DMS 273 (cell line): ENCODE data around the gene XRCC6.
A peak's percentile ranks its signal among the peaks of the same experiment; 100 is the strongest.
"Not testable (repeated sequence)": the region's sequence is repeated elsewhere in the genome, so short reads cannot be mapped to it uniquely, and the experiment has no call there.

ENCODE experiments used
- DNase-seq: peaks from one replicate; lab custom pipeline; 2025; ENCODE audit not compliant: unreplicated experiment; lab: John Stamatoyannopoulos, UW

XRCC6 gene

GRCh38 chr22:41621099-41621910 lies at the start of gene XRCC6:
Gene XRCC6, plus strand, starts transcription at chr22:41621295. Its CDS starts 710 bp downstream, at chr22:41622005.
- peak; percentile 98 for DNase-seq

DNA sequence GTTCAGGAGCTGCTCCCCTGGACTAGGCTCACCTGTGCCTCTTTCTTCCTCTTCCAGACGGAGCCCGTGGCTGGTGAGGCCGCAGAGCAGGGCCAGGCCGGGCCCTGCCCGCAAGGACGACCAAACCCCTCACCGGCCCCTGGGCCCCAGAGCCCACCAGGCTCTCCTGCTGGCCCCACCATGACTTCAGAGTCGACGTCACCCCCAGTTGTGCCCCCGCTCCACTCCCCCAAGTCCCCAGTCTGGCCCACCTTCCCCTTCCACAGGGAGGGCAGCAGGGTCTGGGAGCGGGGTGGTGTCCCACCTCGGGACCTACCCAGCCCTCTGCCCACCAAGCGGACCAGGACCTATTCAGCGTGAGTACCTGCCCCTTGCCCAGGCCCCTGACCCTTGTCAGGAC lies 49.3 kb upstream of the XRCC6 start:
- DNase-seq, result no peak

- not testable (repeated sequence) for DNase-seq
These were observed 48.8 kb upstream of the XRCC6 start for GRCh38 chr22:41572305-41572704.

DNA sequence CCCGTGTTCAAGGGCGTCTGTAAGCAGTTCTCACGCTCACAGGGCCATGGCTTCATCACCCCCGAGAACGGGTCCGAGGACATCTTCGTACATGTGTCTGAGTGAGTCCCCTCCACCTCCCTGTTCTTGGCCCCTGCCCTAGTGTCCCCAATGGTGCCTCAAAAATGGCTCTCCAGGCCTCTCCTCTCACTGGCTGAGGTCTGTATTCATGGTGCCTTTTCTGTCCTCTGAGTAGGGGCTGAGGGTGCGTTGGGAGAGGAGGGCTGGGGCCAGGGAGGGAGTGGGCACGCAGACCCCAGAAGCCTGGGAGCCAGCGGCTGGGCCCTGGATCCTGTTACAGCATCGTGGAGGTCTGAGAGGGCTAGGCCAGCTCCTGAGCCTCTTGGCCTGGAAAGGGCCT lies 47.4 kb upstream of the XRCC6 start:
- DNase-seq, result no peak

GRCh38 chr22:41574847-41575381 lies 46.2 kb upstream of the XRCC6 start:
- DNase-seq, result peak; percentile 12

DNA sequence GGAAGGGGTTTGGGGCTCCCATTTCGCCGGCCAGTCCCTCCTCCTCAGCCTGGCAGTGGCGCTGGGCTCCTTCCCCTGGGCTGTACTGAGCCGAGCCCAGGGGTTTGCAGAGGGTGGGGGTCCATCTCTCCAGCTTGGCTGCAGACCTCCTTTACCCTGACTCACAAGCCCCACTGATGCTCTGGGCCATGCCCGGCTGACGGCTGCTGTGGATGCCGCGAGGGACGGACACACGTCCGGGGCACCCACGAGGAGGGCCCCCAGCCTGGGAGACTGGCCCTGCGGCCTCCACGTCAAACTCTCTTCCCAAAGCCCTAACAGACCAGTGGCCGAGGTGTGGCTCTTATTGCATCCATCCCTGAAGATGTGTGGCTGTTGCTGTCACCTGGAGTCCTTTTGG lies 45.6 kb upstream of the XRCC6 start:
- DNase-seq, result no peak

GRCh38 chr22:41576877-41577276 lies 44.2 kb upstream of the XRCC6 start:
- peak; percentile 69 for DNase-seq

DNA sequence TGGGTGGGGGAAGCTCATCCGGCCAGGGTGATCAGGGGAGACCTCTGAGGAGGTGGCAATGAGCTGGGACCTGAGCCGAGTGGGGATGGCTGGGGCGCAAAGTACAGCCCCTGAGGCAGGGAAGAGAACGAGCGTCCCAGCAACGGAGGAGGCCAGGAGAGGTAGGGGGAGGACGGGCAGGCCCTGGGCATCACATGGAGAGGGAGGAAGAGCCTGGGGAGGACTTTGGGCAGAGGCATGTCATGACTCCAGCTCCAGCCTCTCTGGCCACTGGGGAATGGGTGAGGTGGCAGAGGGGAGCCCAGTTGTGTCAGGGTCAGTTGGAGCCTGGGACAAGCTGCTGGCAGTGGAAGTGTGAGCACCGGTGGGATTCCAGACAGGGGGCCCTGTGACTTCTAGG lies 43.0 kb upstream of the XRCC6 start:
- no peak for DNase-seq

DNA sequence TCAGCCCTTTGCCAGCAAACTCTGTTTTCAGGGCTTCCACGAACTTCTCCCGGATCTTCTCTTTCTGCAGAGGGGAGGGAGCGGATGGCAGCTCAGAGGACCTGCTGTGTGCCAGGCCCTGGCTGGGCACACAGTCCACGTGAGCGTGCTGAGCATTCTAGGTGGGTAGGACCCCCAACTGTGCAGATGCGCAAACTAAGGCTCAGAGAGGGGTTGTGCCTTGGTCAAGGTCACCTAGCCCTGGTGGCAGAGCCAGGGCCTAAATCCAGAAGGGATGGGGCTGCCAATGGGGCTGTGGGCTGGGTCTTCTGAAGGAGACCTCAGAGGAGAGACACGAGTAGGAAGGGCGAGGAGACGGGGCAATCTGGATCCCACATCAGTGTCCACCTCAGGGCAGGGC lies 42.3 kb upstream of the XRCC6 start:
- DNase-seq, result no peak

DNA sequence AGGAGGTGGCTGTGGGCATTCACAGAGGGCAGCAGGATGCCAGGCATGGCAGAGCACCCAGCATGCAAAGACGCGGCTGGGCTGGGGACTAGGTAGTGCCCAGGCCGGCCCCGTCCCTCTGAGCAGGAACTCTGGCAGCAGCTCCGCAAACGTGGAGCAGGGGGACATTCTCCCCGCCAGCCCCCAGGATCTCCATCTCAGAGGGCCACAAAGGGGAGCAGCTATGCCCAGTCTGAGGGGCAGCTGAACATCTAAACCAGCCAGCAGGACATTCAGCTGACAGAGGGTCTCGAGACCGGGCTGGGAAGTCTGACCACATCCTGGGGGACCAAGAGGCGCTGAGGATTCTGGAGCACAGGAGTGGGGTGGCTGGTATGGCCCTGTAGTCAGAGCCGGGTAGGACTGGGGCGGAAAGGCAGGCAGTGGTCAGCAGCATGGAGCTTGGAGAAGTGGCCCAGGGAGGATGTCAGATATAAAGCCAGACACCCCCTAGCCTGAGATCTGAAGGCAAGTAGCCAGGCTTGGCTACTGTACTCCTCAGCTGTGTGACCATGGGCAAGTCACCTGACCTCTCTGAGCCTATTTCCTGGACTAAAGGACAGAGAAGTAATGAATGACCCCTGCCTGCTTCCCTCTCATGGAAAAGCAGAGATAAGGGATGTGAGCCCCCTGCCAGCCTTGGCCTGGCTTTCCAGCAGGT lies 41.6 kb upstream of the XRCC6 start:
- DNase-seq, result no peak

DNA sequence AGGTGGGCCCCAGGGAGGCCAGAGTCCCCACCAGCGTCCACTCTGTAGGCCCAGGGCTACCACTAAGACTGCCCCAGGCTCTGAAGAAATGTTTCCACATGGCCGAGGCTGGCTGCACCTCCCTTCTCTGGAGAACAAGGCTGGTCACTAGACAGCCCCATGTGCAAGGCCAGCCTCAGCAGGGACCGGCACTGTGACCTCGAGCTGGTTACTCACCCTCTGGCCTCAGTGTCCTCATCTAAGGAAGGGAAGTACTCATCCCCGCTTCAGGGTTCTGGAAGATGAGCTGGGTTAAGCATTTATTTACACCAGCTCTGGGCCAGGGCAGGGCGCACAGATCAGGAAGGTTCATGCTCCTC lies 41.1 kb upstream of the XRCC6 start:
- no peak for DNase-seq

DNA sequence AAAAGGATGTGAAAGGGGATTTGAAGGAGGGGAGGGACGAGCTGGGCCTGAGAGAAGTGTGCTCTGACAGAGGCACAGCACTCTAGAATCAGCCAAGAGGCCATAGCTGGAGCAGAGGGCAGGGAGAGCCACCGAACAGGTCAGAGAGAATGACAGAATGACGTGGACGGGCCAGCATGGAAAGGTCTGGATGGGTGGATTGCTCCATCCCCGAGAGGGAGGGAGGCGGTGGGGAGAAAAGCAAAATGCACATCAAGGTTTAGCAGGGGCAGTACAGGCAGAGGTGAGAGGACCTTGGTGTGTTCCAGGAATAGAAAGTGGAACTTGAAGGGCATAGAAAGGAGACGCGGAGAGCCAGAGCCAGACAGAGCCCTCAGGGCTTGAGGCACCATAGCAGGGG lies 38.4 kb upstream of the XRCC6 start:
- no peak for DNase-seq

GRCh38 chr22:41584881-41585280 lies 36.2 kb upstream of the XRCC6 start:
- DNase-seq, result no peak

DNA sequence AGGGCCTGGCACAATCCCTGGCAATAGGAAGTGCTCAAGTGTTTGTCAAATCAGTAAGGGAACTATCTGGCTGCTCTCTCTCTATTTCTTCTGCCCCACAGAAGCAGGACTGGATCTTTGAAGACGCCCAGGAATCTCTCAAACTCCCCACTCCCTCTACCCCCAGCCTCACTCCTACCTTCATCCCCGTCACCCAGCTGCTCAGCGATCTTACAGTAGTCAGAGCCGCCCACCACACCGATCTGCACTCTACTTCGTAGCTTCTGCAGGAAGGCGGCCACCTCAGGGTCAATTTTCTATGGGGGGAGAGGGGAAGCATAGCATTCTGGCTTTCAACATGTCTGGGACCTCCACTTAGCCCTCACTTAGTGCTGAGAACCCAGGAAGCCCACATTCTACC lies 35.2 kb upstream of the XRCC6 start:
- no peak for DNase-seq

GRCh38 chr22:41587347-41587723 lies 33.8 kb upstream of the XRCC6 start:
- DNase-seq, result no peak

- peak; percentile 99 for DNase-seq
These were observed 31.5 kb upstream of the XRCC6 start, which contains the start of gene PMM1 for GRCh38 chr22:41589391-41590241. Gene PMM1, minus strand, starts transcription at chr22:41589840. Its CDS starts 35 bp downstream, at chr22:41589805.

- not testable (repeated sequence) for DNase-seq
These were observed 27.6 kb upstream of the XRCC6 start for GRCh38 chr22:41593336-41593960.

DNA sequence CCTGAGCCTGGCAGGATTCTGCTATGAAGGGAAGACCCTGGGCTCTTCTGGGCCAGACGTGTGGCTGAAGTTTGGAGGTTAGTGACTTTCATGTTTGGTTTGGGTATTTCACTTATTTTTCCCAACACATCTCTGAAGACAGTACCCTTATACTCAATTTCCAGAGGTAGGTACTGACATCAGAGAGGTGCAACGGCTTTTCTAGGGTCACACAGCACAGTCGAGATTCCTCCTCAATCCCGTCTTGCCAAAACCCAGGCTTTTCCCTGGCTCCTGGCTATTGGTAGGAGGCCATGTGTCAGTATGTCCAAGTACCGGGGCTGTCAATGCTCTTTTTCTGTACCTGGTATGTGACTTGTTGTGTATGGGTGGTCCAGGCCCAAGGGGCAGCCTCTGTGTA lies 25.4 kb upstream of the XRCC6 start:
- peak; percentile 18 for DNase-seq

DNA sequence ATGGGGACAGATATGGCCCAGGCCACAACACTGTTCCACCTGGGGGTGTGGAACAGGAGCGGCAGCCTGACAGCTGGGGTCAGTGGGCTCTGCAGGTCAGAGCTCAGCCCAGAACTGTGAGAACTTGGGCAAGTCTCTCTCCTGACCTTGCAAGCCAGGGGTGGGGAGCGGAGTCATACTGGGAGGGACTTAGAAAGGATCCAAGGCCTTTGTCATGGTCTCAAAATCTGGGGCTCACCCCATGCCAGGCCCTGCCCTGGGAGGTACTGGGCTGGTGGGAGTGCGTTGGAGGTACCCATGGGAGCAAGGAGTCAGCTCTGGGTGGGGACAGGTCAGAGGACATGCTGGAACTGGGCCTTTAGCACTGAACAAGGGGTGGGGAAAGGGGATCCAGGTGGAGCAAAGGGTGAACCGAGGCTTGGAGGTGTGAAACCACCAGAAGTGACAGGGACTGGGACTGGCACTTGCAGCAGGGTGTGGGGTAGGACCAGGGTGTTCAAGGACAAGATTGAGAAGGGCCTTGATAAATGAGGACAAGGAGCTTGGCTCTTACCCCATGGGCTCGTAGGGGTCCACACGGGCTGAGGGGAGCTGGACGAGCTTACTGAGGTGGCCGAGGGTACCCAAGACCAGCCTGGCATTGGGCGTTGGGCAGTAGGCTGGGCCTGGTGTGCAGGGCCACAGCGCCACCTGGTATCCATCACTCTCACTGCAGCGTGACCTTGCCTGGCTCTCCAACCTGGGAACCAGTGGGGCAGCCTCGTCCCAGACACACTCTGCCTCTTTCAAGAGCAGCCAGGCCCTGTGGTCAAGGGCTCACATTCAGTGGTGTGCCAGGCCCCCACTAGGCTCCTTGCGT lies 24.1 kb upstream of the XRCC6 start:
- DNase-seq, result peak; percentile 65

DNA sequence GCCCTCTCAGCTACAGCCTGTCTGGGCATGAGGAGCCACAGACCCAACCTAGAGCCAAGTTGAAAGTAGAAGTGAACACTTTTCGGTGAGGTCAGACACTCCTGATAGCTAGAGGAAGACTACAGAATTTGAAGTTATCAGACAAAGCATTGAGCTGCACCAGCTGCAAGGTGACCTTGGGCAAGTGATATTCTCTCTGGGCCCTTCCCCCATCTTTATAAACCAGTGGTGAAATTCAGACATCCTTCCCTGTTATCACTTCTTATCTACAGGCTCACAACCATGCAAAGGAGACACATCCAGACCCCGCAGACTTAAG lies 23.5 kb upstream of the XRCC6 start:
- no peak for DNase-seq
